Measurements from ENCODE around the gene CARD16.

- TF ChIP-seq CTCF (tag by site-specific recombination; IDR thresholded peaks at IDR 0.05) = no peak
- TF ChIP-seq REST (tag by site-specific recombination; IDR thresholded peaks at IDR 0.05) = no peak
- TF ChIP-seq ZNF138 (tag by site-specific recombination; IDR thresholded peaks at IDR 0.05; ENCODE audit: borderline replicate concordance) = no peak
- no peak for TF ChIP-seq ZNF623 (tag by site-specific recombination; IDR thresholded peaks at IDR 0.05)
Measured at GRCh38 chr11:105034813-105035620, 10.1 kb downstream of the CARD16 start, which contains the start of gene CASP1.
